Measurements from ENCODE around the gene TMEM203.

DNA sequence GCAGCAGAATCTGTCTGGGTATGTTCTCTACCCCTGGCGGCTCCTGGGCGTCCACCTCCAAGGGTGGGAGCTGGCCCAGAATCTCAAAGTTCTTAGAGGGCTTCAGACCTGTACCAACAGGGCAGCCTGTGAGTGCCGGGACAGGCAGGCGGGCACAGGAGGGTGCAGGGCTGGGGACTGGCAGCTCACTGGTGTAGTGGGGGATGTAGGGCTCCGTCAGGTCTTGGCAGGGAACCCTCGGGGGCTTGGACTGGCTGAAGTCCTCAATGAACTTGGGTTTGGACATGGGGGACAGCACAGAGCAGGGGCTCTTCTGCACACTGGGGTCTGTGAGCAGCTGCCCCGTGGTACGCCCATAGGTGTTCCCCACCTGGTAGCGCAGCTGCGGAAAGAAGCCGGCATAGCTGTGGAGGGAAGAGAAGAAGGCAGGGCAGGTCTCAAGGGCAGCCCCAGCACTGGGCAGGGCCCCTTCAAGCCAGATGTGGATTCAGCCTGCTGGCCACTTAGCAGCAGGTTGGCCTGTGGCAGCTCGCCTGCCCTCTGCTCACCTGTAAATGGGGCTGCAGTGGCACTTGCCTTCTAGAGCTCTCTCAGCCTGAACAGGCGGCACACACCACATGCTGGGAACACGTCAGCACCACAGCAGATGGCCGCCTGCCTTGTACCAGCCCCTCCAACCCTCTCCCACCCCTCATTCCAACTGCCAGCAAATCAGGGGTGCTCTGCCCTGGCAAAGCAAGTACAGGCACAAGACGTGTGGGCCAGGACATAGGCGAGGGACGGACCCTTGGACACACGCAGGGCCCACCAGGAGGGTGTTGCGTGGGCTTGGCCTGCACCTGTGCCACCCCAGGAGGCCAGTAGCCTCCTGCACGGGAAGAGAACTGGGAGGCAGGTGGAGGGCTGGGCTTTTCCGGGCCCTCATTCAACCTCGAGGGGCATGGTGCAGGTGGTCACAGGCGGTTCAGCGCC, 40.3 kb upstream of the TMEM203 start:
- TF ChIP-seq POLR2AphosphoS5 (IDR thresholded peaks at IDR 0.05): no peak
- TF ChIP-seq, protein P1, sequence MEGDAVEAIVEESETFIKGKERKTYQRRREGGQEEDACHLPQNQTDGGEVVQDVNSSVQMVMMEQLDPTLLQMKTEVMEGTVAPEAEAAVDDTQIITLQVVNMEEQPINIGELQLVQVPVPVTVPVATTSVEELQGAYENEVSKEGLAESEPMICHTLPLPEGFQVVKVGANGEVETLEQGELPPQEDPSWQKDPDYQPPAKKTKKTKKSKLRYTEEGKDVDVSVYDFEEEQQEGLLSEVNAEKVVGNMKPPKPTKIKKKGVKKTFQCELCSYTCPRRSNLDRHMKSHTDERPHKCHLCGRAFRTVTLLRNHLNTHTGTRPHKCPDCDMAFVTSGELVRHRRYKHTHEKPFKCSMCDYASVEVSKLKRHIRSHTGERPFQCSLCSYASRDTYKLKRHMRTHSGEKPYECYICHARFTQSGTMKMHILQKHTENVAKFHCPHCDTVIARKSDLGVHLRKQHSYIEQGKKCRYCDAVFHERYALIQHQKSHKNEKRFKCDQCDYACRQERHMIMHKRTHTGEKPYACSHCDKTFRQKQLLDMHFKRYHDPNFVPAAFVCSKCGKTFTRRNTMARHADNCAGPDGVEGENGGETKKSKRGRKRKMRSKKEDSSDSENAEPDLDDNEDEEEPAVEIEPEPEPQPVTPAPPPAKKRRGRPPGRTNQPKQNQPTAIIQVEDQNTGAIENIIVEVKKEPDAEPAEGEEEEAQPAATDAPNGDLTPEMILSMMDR (IDR thresholded peaks at IDR 0.05; ENCODE audit: poor library complexity, severe bottlenecking): no peak
- TF ChIP-seq EP300 (conservative IDR thresholded peaks at IDR 0.05; ENCODE audit: poor library complexity, severe bottlenecking): no peak
- TF ChIP-seq, protein P2, sequence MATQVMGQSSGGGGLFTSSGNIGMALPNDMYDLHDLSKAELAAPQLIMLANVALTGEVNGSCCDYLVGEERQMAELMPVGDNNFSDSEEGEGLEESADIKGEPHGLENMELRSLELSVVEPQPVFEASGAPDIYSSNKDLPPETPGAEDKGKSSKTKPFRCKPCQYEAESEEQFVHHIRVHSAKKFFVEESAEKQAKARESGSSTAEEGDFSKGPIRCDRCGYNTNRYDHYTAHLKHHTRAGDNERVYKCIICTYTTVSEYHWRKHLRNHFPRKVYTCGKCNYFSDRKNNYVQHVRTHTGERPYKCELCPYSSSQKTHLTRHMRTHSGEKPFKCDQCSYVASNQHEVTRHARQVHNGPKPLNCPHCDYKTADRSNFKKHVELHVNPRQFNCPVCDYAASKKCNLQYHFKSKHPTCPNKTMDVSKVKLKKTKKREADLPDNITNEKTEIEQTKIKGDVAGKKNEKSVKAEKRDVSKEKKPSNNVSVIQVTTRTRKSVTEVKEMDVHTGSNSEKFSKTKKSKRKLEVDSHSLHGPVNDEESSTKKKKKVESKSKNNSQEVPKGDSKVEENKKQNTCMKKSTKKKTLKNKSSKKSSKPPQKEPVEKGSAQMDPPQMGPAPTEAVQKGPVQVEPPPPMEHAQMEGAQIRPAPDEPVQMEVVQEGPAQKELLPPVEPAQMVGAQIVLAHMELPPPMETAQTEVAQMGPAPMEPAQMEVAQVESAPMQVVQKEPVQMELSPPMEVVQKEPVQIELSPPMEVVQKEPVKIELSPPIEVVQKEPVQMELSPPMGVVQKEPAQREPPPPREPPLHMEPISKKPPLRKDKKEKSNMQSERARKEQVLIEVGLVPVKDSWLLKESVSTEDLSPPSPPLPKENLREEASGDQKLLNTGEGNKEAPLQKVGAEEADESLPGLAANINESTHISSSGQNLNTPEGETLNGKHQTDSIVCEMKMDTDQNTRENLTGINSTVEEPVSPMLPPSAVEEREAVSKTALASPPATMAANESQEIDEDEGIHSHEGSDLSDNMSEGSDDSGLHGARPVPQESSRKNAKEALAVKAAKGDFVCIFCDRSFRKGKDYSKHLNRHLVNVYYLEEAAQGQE (IDR thresholded peaks at IDR 0.05; ENCODE audit: borderline replicate concordance): no peak
- TF ChIP-seq EZH2 (IDR thresholded peaks at IDR 0.05; ENCODE audit: borderline replicate concordance, insufficient read depth, low read length, poor library complexity, severe bottlenecking): no peak
- no peak for TF ChIP-seq RAD21 (conservative IDR thresholded peaks at IDR 0.05)
- no peak for TF ChIP-seq SMC3 (conservative IDR thresholded peaks at IDR 0.05; ENCODE audit: poor library complexity)
- TF ChIP-seq MXI1 (conservative IDR thresholded peaks at IDR 0.05; ENCODE audit: poor library complexity, severe bottlenecking): no peak
